MM.1S (cell line): ENCODE results near the gene CALD1.

ENCODE experiments used
- DNase-seq: peaks from one replicate; pipeline ENCODE4 v3.0.0-alpha.2; 2015
- H2AFZ ChIP-seq: fragments of 300-600 bp; sonication (generic); 2 replicates; pipeline ENCODE4 v1.6.0; 2016; ENCODE audit warnings: antibody characterized with exemption, low read length
- H3F3A ChIP-seq: fragments of 300-600 bp; sonication (generic); 2 replicates; pipeline ENCODE4 v1.6.1; 2016; ENCODE audit warnings: mild to moderate bottlenecking, antibody characterized with exemption, low read length, moderate library complexity, mixed read lengths; ENCODE audit not compliant: insufficient read depth
- H3K27ac ChIP-seq: fragments of 300-600 bp; sonication (generic); 2 replicates; pipeline ENCODE4 v1.5.1; 2016; ENCODE audit warnings: mild to moderate bottlenecking, low read length
- H3K27me3 ChIP-seq: fragments of 300-600 bp; sonication (generic); replicated peaks from 2 replicates; pipeline ENCODE4 v1.6.0; 2016; ENCODE audit warnings: low read length; ENCODE audit not compliant: insufficient read depth
- H3K36me3 ChIP-seq: fragments of 300-600 bp; sonication (generic); replicated peaks from 2 replicates; pipeline ENCODE4 v1.6.1; 2016; ENCODE audit warnings: mild to moderate bottlenecking, low read length, mixed read lengths; ENCODE audit not compliant: insufficient read depth
- H3K4me1 ChIP-seq: fragments of 300-600 bp; sonication (generic); 2 replicates; pipeline ENCODE4 v1.6.1; 2016; ENCODE audit warnings: low read length, mixed read lengths
- H3K4me2 ChIP-seq: fragments of 300-600 bp; sonication (generic); 2 replicates; pipeline ENCODE4 v1.6.0; 2016; ENCODE audit warnings: low read depth, low read length
- H3K4me3 ChIP-seq: fragments of 300-600 bp; sonication (generic); 2 replicates; pipeline ENCODE4 v1.5.1; 2016; ENCODE audit warnings: low read length, mixed read lengths
- H3K79me2 ChIP-seq: fragments of 300-600 bp; sonication (generic); 2 replicates; pipeline ENCODE4 v1.6.1; 2016; ENCODE audit warnings: mixed run types, low read length, mixed read lengths
- H3K9ac ChIP-seq: fragments of 300-600 bp; sonication (generic); 2 replicates; pipeline ENCODE4 v1.6.1; 2016; ENCODE audit warnings: low read length, mixed read lengths
- H3K9me2 ChIP-seq: fragments of 300-600 bp; sonication (generic); replicated peaks from 2 replicates; pipeline ENCODE4 v1.6.1; 2016; ENCODE audit warnings: mild to moderate bottlenecking, low read length, mixed read lengths; ENCODE audit not compliant: insufficient read depth
- H3K9me3 ChIP-seq: fragments of 300-600 bp; sonication (generic); replicated peaks from 2 replicates; pipeline ENCODE4 v1.6.1; 2016; ENCODE audit warnings: mild to moderate bottlenecking, low read length, mixed read lengths; ENCODE audit not compliant: insufficient read depth
- H4K20me1 ChIP-seq: fragments of 300-600 bp; sonication (generic); 2 replicates; pipeline ENCODE4 v1.6.1; 2016; ENCODE audit warnings: mild to moderate bottlenecking, low read length, moderate library complexity, mixed read lengths; ENCODE audit not compliant: insufficient read depth
- CTCF ChIP-seq: fragments of 300-600 bp; sonication (generic); IDR thresholded peaks from 2 replicates; pipeline ENCODE4 v1.5.1; 2016; ENCODE audit warnings: antibody characterized with exemption, low read length, mixed read lengths
- EZH2 ChIP-seq: fragments of 300-600 bp; sonication (generic); optimal IDR thresholded peaks from 2 replicates; pipeline ENCODE3; 2017; ENCODE audit warnings: low read depth, mild to moderate bottlenecking, antibody characterized with exemption, low read length, mixed read lengths
- EZH2phosphoT487 ChIP-seq: fragments of 300-600 bp; sonication (generic); IDR thresholded peaks from 2 replicates; pipeline ENCODE4 v1.6.1; 2018; ENCODE audit warnings: antibody characterized with exemption, low read length

The CALD1 gene

GRCh38 chr7:134839298-134839697 lies 59.9 kb downstream of the CALD1 start:
- no peak for DNase-seq
- no peak overlapping the region for H3K9ac ChIP-seq
- no peak overlapping the region for H3K27ac ChIP-seq
- H2AFZ ChIP-seq, result no peak overlapping the region
- H3K79me2 ChIP-seq, result no peaks in the 10 kb centered on the region
- TF ChIP-seq CTCF, result no peak
- no peak for TF ChIP-seq EZH2
- TF ChIP-seq EZH2phosphoT487, result no peak
- no peaks in the 10 kb centered on the region for H3F3A ChIP-seq
- no peak overlapping the region for H3K4me3 ChIP-seq
- no peaks in the 10 kb centered on the region for H3K9me3 ChIP-seq
- no peaks in the 10 kb centered on the region for H3K4me1 ChIP-seq
- H3K27me3 ChIP-seq, result no peaks in the 10 kb centered on the region; the same call in 1 of the 2 replicates
- H3K4me2 ChIP-seq, result no peak overlapping the region
- H3K36me3 ChIP-seq, result no peaks in the 10 kb centered on the region
- no peaks in the 10 kb centered on the region for H3K9me2 ChIP-seq
- H4K20me1 ChIP-seq, result no peaks in the 10 kb centered on the region

- H3K4me2 ChIP-seq, result no peak overlapping the region
- no peaks in the 10 kb centered on the region; the same call in 1 of the 2 replicates for H3K27me3 ChIP-seq
- no peaks in the 10 kb centered on the region for H3K36me3 ChIP-seq
- H3K9me2 ChIP-seq, result no peaks in the 10 kb centered on the region
- H3K4me1 ChIP-seq, result no peaks in the 10 kb centered on the region
- TF ChIP-seq EZH2phosphoT487 (no peak), EZH2 (no peak), CTCF (no peak)
- no peaks in the 10 kb centered on the region for H3F3A ChIP-seq
- no peaks in the 10 kb centered on the region for H4K20me1 ChIP-seq
- H3K27ac ChIP-seq, result no peak overlapping the region
- no peak overlapping the region for H2AFZ ChIP-seq
- H3K9ac ChIP-seq, result no peak overlapping the region
- no peak overlapping the region for H3K4me3 ChIP-seq
- no peaks in the 10 kb centered on the region for H3K79me2 ChIP-seq
- no peaks in the 10 kb centered on the region for H3K9me3 ChIP-seq
- DNase-seq, result no peak
These were observed 62.6 kb downstream of the CALD1 start for GRCh38 chr7:134842062-134842461.

- Histone ChIP-seq H3K4me1 (no peaks in the 10 kb centered on the region), H4K20me1 (no peaks in the 10 kb centered on the region), H3F3A (no peaks in the 10 kb centered on the region), H3K79me2 (no peaks in the 10 kb centered on the region), H3K4me2 (no peak overlapping the region), H2AFZ (no peak overlapping the region), H3K4me3 (no peak overlapping the region), H3K9me2 (no peaks in the 10 kb centered on the region), H3K27ac (no peak overlapping the region), H3K27me3 (no peaks in the 10 kb centered on the region; the same call in 1 of the 2 replicates), H3K9me3 (no peaks in the 10 kb centered on the region), H3K9ac (no peak overlapping the region), H3K36me3 (no peaks in the 10 kb centered on the region)
- TF ChIP-seq EZH2, result no peak
- no peak for TF ChIP-seq CTCF
- TF ChIP-seq EZH2phosphoT487, result no peak
- DNase-seq, result no peak
These were observed 63.5 kb downstream of the CALD1 start for GRCh38 chr7:134842886-134843430.
